HG03095 (cell line): ENCODE data around the gene DNAJC11.

Source experiments
- ATAC-seq: cut with Tn5 transposase; IDR thresholded peaks from one replicate; pipeline ENCODE4 v1.9.1; 2021; ENCODE audit warnings: moderate library complexity; ENCODE audit not compliant: unreplicated experiment

The DNAJC11 gene

DNA sequence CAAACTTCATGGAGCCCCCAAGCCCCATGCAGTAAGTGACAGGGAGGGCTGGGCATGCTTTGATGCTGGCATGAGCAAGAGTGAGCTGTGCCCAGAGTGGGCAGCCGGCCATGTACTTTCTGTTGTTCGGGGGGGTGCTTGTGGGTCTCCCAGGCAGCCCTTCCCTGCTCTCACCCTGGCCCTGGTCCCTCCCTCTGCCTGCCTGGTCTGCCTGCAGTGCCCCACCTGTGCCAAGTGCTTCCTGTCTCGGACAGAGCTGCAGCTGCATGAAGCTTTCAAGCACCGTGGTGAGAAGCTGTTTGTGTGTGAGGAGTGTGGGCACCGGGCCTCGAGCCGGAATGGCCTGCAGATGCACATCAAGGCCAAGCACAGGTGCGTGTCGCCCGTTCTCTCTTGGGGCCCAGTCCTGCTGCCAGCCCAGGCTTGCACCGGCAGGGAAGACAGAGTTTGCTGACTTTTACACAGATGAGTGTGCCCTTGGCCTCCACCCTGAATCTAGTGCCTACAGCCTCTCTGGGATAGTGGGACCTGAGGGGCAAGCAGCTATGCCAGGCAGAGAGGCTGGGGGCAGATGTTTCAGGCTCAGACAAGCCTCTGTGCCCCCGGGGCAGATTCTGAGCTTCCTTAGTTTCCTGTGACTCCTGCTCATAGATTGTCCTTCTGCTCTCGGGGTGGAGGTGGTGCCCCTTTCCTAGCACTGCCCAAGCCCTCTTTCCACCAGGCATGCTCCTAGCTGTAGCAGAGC is 114.2 kb downstream of the DNAJC11 start:
- no peak for ATAC-seq

DNA sequence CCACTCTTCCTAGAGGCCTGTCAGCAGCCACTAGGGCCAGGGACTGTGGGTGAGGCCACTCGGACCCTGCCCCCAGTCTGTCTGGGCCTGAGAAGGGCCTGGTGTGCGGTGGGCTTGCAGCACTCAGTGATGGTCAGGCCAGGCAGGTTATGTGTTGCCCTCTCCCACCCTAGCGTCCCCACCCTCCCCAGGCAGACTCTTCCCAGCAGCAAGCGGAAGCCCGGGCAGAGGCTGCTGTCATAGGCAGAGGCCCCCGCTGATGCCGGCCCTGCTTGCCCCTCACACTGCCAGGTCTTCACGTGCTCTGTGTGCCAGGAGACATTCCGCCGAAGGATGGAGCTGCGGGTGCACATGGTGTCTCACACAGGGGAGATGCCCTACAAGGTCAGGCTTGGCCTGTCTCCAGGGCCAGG is 115.2 kb downstream of the DNAJC11 start:
- ATAC-seq = no peak

DNA sequence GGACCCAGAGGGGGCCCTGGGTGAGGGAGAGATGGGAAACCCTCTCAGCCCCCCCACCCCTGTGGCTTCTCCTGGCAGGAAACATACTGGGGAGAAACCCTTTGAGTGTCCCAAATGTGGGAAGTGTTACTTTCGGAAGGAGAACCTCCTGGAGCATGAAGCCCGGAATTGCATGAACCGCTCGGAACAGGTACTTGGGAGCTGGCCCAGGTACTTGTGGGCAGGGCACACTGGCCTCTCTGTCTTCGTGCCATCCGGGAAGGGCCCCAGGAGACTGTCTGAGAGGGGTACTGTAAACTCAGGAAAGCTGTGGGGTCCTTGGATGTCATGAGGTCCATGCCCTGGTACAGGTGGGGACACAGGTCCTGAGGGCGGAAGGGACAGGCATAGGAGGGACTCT is 115.8 kb downstream of the DNAJC11 start:
- ATAC-seq = no peak

DNA sequence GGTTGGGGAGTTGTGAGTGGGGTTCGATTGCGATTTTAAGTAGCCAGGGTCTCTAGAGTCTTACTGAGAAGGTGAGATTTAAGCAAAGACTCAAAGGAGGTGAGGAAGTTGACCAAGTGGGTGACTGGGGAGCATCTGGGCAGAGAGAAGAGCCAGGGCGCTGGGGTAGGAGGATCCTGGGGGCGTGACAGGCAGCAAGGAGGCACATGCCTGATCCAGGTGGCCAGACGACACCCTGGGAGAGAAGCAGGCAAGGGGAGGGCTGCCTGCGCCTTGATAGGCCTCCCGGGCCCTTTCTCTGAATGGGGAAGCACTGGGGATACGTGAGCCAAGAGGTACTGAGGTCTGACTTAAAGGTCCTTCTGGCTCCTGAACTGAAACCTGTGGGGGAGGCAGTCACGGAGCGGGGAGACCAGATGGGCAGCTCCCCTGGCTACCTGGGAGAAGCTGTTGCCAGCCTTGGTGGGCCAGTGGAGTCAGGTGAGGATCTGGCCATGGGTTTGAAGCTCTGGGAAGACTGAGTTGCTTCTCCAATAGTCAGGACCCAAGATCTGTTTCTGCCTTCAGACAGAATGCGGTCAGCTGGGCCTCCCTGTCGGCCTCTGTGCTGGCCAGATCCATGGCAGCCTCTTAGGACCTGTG is 116.4 kb downstream of the DNAJC11 start:
- no peak for ATAC-seq
